Astrocyte (in vitro differentiated cells and primary cell): ENCODE data around the gene PRKCG.

Experiments
- CTCF ChIP-seq: IDR thresholded peaks from 2 replicates; pipeline ENCODE4 v1.5.1; 2011; ENCODE audit warnings: low read depth, mild to moderate bottlenecking, inconsistent platforms, low read length, moderate library complexity; ENCODE audit not compliant: insufficient read depth
- EZH2 ChIP-seq: IDR thresholded peaks from 2 replicates; pipeline ENCODE4 v1.6.1; 2012; ENCODE audit warnings: mild to moderate bottlenecking, low read length, inconsistent platforms; ENCODE audit not compliant: insufficient read depth

GRCh38 chr19:53912653-53913052 lies 30.7 kb downstream of the PRKCG start:
- TF ChIP-seq EZH2: no peak
- no peak for TF ChIP-seq CTCF
